ENCODE data around the gene CASP2.
A peak's percentile ranks its signal among the peaks of the same experiment; 100 is the strongest.

The CASP2 gene

GRCh38 chr7:143341842-143342241, 53.7 kb downstream of the CASP2 start:
- no peak for DNase-seq

DNA sequence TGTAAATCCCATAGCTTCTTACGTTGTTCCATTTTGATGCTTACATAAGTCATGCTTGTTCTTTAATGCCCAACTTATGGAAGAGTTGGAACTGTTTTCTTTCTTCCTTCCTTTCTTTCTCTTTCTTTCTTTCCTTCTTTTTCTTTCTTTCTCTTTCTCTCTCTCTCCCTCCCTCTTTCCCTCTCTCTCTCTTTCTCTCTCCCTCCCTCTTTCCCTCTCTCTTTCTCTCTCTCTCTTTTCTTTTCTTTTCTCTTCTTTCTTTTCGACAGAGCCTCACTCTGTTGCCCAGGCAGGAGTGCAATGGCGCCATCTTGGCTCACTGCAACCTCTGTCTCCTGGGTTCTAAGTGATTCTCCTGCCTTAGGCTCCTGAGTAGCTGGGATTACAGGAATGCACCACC, 55.4 kb downstream of the CASP2 start:
- DNase-seq = no peak

DNA sequence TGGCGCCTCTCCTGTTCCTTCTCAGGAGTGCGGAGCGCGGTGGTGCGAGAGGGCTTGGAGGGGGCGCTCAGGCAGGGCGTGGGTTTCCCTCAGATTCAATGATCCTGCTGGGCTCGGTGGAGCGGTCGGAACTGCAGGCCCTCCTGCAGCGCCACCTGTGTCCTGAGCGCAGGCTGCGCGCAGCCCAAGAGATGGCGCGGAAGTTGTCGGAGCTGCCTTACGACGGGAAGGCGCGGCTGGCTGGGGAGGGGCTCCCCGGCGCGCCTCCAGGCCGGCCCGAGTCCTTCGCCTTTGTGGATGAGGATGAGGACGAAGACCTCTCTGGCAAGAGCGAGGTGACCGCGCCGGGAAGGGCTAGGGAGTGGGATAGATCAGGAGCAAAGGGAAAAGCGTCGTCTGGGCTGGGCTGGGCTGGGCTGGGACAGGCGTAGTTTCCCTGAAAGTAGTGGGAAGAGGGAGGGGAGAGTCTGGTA, 57.3 kb downstream of the CASP2 start:
- peak; percentile 34 for DNase-seq

DNA sequence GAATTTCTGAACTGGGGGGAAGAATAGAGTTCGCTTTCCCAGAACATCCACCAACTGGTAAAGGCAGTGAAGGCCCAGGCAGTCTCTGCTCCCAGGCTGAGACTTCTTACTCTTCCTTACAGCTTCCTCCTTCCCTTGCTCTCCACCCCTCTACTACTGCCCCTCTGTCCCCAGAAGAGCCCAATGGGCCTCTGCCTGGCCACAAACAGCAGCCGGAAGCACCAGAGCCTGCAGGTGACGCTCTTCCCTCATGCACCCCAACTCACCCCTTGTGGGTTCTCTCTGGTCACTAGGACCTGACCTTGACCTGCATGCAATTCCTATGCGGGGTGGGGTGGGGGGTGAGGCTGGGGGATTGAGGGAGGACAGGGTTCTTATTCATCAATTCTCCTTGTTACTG, 57.9 kb downstream of the CASP2 start:
- DNase-seq = no peak

- DNase-seq = no peak
Observed at GRCh38 chr7:143347950-143348349, 59.8 kb downstream of the CASP2 start.

DNA sequence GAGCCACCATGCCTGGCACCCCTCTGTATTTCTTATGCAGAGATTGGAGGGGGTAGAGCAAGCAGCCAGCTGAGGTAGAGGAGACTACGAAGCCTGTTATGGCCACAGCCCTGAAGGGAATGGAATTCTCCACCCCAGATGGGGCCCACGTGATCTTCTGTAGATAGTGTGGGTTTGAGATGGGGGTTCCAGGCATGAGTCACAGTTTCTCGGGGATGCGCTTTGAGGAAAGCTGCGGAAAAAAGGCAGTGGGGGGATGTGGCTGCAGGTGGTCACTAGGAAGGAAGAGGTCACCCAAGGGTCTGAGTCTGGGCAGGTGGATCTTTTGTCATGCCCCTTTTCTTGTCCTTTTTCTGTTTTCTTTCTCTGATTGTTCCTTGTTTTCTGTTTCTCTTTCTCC, 62.9 kb downstream of the CASP2 start:
- no peak for DNase-seq

DNA sequence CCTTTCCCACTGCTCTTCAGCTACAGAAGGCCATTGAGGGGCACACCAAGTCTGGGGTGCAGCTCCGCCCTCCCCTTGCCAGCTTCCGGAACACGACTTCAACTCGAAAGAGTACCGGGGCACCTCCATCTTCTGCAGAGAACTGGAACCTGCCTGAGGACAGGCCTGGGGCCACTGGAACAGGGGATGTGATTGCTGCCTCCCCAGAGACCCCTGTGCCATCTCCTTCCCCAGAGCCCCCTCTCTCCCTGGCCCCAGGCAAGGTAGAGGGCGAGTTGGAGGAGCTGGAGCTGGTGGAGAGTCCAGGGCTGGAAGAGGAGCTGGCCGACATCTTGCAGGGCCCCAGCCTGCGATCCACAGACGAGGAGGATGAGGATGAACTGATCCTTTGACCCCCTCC, 63.4 kb downstream of the CASP2 start:
- no peak for DNase-seq

- DNase-seq = no peak
Observed at GRCh38 chr7:143352531-143353002, 64.4 kb downstream of the CASP2 start.

DNA sequence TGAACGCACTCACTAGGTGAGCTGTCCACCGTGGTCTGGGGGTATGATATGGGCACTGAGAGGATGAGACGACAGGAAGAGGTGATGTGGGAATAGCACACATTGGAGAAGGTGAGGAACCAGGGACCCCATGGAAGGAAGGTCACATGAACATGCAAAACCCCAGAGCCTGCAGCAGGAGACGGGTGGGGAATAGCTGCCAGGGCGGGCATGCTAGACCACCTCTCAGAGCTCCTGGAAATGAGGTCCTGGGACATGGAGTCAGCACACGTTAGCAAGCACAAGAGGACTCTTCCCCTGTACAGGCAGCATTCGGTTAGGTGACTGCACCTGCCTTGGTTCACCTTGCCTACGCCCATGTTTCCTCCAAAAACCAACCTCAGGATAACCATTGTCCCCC, 66.2 kb downstream of the CASP2 start:
- no peak for DNase-seq

DNA sequence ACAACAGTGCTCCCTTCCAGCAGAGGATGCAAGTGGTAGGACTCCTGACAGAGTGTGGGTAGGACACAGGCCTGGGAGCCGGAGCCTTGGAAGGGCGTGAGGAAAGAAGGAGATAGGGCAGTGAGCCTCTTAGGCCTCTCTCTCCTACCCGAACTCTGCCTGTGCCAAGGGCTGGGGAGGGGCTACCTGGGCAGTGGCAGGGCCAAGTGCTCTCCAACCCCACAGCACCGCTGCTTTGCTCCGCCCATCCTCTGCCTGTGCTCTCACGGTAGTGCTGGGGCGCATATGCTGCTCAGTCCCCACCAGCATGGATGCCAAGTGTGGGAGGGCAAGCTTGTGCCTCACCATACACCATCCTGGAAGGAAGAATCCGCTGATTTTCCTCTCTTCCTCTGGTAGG, 66.8 kb downstream of the CASP2 start:
- DNase-seq = no peak

- DNase-seq = no peak
Observed at GRCh38 chr7:143355450-143356385, 67.6 kb downstream of the CASP2 start.

DNA sequence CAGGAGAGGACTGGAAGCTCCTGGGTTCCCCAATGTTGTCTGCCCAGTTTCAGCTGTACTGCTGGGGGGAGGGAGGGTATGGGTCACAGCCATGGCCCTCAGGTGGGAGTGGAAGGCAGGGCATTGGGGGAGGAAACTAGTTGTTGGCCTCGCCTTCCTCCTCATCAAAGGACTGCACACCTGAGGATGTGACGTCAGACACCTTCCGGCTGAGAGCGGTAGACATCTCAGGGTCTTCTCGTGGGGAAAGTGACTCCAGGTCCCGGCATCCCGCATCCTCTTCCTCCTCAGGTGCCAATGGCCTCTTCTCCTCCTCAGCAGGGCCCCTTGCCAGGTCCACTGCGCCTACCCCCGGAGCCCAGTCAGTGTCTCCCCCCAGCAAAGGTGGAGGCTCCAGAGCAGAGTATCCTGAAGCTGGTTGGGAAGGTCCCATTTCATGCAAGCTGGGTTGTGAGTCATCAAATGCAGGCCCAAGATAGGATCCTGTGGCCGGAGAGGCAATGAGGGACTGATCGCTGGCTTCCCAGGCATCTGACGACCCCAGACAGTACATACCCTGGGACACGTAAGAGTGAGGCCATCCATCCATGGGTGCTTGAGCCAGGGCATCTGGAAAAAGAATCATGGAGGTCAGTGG, 68.4 kb downstream of the CASP2 start:
- no peak for DNase-seq

Measured in NCI-H526 treated with DMSO at 0.1 percent for 48 hours (cell line).